ENCODE measurements around the gene TGM4.

The TGM4 gene

DNA sequence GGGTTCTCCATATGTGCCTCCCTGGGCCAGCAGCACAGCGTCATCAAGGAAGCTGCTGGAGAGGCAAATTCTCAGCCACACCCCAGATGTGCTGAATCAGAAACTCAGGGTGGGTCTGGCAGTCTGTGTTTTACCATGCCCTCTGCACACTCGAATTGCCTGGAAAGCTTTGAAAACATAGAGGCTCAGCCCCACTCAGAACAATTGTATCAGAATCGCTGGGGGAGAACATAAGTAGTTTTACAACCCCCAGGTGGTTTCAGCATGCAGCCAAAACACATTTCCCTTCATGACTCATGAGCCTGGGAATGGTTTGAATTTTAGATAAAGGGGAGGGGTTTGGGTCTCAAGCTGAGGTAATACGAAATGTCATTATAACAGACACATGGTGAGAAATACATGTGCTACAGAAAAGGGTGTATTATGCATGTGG is 9.6 kb downstream of the TGM4 start:
- H3K27me3 ChIP-seq (ENCODE audit: insufficient read depth, low read depth, severe bottlenecking), result no peaks in the 10 kb centered on the region
- H3K9me3 ChIP-seq (ENCODE audit: severe bottlenecking), result no peaks in the 10 kb centered on the region
- DNase-seq, result no peak
- no peaks in the 10 kb centered on the region for H3K36me3 ChIP-seq
- no peak overlapping the region for H3K4me3 ChIP-seq (ENCODE audit: low read depth, low read length)
- no peak for TF ChIP-seq CTCF (IDR thresholded peaks at IDR 0.05; ENCODE audit: low read depth, low read length)
- no peak overlapping the region for H3K27ac ChIP-seq

GRCh38 chr3:44885618-44886017 is 11.2 kb downstream of the TGM4 start:
- H3K27me3 ChIP-seq (ENCODE audit: insufficient read depth, low read depth, severe bottlenecking), result no peaks in the 10 kb centered on the region
- no peaks in the 10 kb centered on the region for H3K9me3 ChIP-seq (ENCODE audit: severe bottlenecking)
- TF ChIP-seq CTCF (IDR thresholded peaks at IDR 0.05; ENCODE audit: low read depth, low read length), result no peak
- H3K27ac ChIP-seq, result no peak overlapping the region
- no peaks in the 10 kb centered on the region for H3K36me3 ChIP-seq
- DNase-seq, result no peak
- H3K4me3 ChIP-seq (ENCODE audit: low read depth, low read length), result no peak overlapping the region

GRCh38 chr3:44886561-44886960 is 12.2 kb downstream of the TGM4 start:
- no peak overlapping the region for H3K27ac ChIP-seq
- no peak overlapping the region for H3K4me3 ChIP-seq (ENCODE audit: low read depth, low read length)
- no peaks in the 10 kb centered on the region for H3K36me3 ChIP-seq
- no peaks in the 10 kb centered on the region for H3K9me3 ChIP-seq (ENCODE audit: severe bottlenecking)
- no peaks in the 10 kb centered on the region for H3K27me3 ChIP-seq (ENCODE audit: insufficient read depth, low read depth, severe bottlenecking)
- no peak for DNase-seq
- no peak for TF ChIP-seq CTCF (IDR thresholded peaks at IDR 0.05; ENCODE audit: low read depth, low read length)

DNA sequence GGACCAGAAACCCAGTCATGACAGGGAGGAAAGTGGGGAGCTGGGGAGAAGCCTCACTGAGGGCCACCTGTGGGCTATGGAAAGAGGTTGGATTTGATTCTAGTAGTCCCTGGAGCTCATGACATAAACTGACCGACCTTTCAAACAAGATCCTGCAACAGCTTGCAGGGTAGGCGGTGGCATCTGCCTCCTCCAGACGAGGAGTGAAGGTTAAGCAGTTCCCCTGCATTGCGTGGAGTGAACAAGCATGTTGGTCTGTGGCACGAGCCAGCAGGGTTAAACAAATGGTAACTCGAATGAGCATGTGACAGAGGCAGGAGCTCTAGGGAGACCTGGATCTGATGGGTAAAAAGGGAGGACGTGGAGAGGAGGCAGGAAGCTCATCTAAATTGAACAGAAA is 12.7 kb downstream of the TGM4 start:
- DNase-seq, result no peak
- Histone ChIP-seq H3K9me3 (ENCODE audit: severe bottlenecking) (no peaks in the 10 kb centered on the region), H3K36me3 (no peaks in the 10 kb centered on the region), H3K4me3 (ENCODE audit: low read depth, low read length) (no peak overlapping the region), H3K27me3 (ENCODE audit: insufficient read depth, low read depth, severe bottlenecking) (no peaks in the 10 kb centered on the region), H3K27ac (no peak overlapping the region)
- TF ChIP-seq CTCF (IDR thresholded peaks at IDR 0.05; ENCODE audit: low read depth, low read length), result no peak

GRCh38 chr3:44890258-44890657 is 15.8 kb downstream of the TGM4 start:
- no peak overlapping the region for H3K4me3 ChIP-seq (ENCODE audit: low read depth, low read length)
- no peak for TF ChIP-seq CTCF (IDR thresholded peaks at IDR 0.05; ENCODE audit: low read depth, low read length)
- no peaks in the 10 kb centered on the region for H3K9me3 ChIP-seq (ENCODE audit: severe bottlenecking)
- no peak for DNase-seq
- no peaks in the 10 kb centered on the region for H3K27me3 ChIP-seq (ENCODE audit: insufficient read depth, low read depth, severe bottlenecking)
- no peaks in the 10 kb centered on the region for H3K36me3 ChIP-seq
- no peak overlapping the region for H3K27ac ChIP-seq

DNA sequence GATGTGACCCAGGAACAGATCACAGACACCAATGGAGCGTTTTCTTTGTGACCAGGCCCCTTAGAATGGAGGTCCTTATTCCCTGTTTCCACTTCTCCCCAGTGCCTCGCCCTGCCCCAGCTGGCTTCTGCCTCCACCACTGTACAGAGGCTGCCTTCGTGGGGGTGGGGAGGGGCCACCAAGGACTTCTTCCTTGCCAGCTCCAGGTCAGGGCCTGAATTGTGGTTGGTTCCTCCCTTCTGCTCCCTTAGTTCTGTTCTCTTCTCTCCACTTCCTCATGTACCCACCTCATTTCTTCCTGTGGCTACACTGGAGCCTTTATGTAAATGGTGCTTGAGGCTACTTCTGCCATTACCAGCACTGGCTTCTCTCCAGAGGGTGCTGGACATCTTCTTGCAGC is 16.4 kb downstream of the TGM4 start:
- no peak for DNase-seq
- Histone ChIP-seq H3K4me3 (ENCODE audit: low read depth, low read length) (no peak overlapping the region), H3K9me3 (ENCODE audit: severe bottlenecking) (no peaks in the 10 kb centered on the region), H3K27ac (no peak overlapping the region), H3K27me3 (ENCODE audit: insufficient read depth, low read depth, severe bottlenecking) (no peaks in the 10 kb centered on the region), H3K36me3 (no peaks in the 10 kb centered on the region)
- no peak for TF ChIP-seq CTCF (IDR thresholded peaks at IDR 0.05; ENCODE audit: low read depth, low read length)

Data from WERI-Rb-1 (cell line).